Hepatocyte (in vitro differentiated cells): ENCODE data around the gene GRM1.

Experiments used
- EZH2 ChIP-seq: fragments of 200-600 bp; sonication (generic); IDR thresholded peaks from 2 replicates; pipeline ENCODE4 v1.6.1; 2016; ENCODE audit warnings: antibody characterized with exemption, mild to moderate bottlenecking, borderline replicate concordance
- TF ChIP-seq, protein P1 (sequence below): fragments of 200-600 bp; sonication (generic); IDR thresholded peaks from 2 replicates; pipeline ENCODE4 v1.5.1; 2016; ENCODE audit warnings: antibody characterized with exemption, mild to moderate bottlenecking; ENCODE audit not compliant: poor library complexity

DNA sequence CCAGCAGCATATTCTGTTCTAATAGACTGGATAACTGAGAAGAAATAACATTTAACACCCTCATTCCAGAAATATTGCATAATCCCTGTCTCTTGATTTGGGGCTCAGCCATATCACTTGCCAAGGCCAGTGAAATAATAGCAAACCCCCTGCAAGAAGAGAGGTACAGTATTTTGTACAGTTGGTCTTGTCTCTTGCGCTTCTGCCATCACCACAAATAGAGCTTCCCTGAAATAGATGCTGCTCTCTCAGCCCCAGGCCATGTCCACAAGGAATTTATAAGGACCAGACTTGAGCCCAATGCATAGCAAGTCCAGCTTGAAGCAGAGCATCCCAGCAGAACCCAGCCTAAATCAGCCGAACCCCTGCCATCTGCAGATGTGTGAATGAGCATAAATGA, 254.0 kb downstream of the GRM1 start:
- TF ChIP-seq, protein P1, sequence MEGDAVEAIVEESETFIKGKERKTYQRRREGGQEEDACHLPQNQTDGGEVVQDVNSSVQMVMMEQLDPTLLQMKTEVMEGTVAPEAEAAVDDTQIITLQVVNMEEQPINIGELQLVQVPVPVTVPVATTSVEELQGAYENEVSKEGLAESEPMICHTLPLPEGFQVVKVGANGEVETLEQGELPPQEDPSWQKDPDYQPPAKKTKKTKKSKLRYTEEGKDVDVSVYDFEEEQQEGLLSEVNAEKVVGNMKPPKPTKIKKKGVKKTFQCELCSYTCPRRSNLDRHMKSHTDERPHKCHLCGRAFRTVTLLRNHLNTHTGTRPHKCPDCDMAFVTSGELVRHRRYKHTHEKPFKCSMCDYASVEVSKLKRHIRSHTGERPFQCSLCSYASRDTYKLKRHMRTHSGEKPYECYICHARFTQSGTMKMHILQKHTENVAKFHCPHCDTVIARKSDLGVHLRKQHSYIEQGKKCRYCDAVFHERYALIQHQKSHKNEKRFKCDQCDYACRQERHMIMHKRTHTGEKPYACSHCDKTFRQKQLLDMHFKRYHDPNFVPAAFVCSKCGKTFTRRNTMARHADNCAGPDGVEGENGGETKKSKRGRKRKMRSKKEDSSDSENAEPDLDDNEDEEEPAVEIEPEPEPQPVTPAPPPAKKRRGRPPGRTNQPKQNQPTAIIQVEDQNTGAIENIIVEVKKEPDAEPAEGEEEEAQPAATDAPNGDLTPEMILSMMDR = no peak
- TF ChIP-seq EZH2 = no peak
